Activated CD4-positive, CD25-positive, alpha-beta regulatory T cell (primary cell): ENCODE data around the gene PTCHD1.

ENCODE experiments used
- DNase-seq, 4 experiments: peaks; one replicate each; lab custom pipeline; 2025; lab: John Stamatoyannopoulos, UW

Gene PTCHD1

GRCh38 chrX:23398570-23398969 lies 63.9 kb downstream of the PTCHD1 start:
- no peak for DNase-seq

DNA sequence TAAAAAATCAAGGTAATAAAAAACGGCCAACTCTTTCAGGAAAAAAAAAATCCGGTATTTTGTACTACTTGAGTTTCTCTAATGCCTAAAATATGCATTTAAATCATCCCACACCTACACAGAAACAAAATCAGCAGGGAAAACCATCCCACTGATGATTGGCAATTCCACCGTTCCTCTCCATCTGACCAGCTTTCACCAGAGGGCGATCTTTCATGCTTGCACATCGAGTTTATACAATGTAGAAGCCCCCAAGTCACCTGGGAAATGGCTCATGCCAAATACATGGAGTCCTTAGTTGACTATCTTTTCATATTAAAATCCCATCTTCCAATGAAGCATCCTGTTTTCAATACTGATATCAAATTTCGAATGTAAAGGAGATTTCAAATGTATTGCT lies 69.2 kb downstream of the PTCHD1 start:
- no peak for DNase-seq

GRCh38 chrX:23422912-23423311 lies 88.3 kb downstream of the PTCHD1 start:
- DNase-seq = no peak

- DNase-seq = no peak
Observed at GRCh38 chrX:23434356-23434884, 99.8 kb downstream of the PTCHD1 start.

DNA sequence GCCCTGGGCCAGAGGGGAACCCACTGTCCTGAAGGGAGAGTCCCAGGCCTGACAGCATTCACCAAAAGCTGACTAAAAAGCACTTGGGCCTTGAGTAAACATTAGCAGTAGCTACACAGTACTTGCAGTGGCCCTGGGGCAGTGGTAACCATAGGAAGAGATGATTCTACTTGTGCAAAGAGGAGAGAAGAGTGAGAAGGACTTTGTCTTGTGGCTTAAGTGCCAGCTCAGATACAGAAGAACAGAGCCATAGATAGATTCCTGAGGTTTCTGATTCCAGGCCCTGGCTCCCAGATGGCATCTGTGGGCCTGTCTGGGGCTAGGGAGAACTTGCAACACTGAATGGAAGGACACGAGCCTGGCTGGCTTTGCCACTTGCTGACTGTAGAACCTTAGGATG lies 100.5 kb downstream of the PTCHD1 start:
- DNase-seq = no peak

- DNase-seq = no peak
Observed at GRCh38 chrX:23435575-23435974, 100.9 kb downstream of the PTCHD1 start.

- no peak for DNase-seq
Observed at GRCh38 chrX:23436875-23437274, 102.2 kb downstream of the PTCHD1 start.

DNA sequence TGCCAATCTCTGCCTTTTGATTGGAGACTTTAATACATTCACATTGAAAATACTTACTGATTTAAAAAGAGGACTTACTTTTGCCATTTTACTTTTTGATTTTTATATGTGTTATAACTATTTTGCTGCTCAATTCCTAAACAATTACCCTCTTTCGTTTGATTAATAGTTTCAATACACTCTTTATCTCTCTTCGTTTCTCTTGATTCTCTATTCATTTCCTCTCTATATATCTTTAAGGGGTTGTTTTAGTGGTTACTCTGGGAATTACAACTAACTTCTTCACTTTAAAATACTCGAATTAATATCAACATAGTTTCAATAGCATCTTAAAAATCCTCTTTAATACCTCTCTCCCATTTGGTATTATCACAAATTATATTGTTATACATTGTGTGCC lies 116.6 kb downstream of the PTCHD1 start:
- DNase-seq = no peak
